ENCODE data around the gene FAM120C.

GRCh38 chrX:54134269-54134668, 48.8 kb downstream of the FAM120C start:
- TF ChIP-seq CTCF (conservative IDR thresholded peaks at IDR 0.05; ENCODE audit: low read depth in 2 of 2) (no peak), REST (IDR thresholded peaks at IDR 0.05; ENCODE audit: unreplicated experiment) (no peak), EZH2phosphoT487 (IDR thresholded peaks at IDR 0.05; ENCODE audit: unreplicated experiment) (no peak)
